Choroid plexus epithelial cell (primary cell): ENCODE results near the gene CIDEA.

Experiments used
- DNase-seq: peaks from one replicate; pipeline ENCODE4 v3.0.0-alpha.2; 2010; ENCODE audit warnings: low read depth
- H3K4me3 ChIP-seq: 2 replicates; pipeline ENCODE4 v1.5.1; 2011; ENCODE audit warnings: low read depth, mild to moderate bottlenecking, control low read depth, low read length, moderate library complexity
- TF ChIP-seq, protein P1 (sequence below): conservative IDR thresholded peaks from 2 replicates; pipeline ENCODE4 v1.5.1; 2011; ENCODE audit warnings: low read depth, mild to moderate bottlenecking, control low read depth, inconsistent platforms, low read length, moderate library complexity

The CIDEA gene

DNA sequence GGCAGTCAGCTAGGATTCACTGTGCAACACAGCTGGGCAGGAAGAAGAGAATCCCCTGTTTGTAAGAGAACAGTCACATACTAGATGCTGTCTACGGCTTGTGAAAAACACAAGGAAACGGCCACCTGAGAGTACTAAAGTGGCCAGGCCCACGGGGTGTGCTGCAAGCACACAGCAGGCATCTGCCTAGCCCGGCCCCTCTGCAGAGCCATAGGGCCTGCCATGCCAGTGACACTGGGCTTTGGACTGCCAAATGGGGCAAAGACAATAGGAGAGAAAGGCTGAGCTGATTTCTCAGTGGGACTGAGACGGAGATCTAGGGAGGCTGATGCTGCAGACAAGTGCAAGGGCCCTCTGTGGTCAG, 64.2 kb downstream of the CIDEA start:
- TF ChIP-seq, protein P1, sequence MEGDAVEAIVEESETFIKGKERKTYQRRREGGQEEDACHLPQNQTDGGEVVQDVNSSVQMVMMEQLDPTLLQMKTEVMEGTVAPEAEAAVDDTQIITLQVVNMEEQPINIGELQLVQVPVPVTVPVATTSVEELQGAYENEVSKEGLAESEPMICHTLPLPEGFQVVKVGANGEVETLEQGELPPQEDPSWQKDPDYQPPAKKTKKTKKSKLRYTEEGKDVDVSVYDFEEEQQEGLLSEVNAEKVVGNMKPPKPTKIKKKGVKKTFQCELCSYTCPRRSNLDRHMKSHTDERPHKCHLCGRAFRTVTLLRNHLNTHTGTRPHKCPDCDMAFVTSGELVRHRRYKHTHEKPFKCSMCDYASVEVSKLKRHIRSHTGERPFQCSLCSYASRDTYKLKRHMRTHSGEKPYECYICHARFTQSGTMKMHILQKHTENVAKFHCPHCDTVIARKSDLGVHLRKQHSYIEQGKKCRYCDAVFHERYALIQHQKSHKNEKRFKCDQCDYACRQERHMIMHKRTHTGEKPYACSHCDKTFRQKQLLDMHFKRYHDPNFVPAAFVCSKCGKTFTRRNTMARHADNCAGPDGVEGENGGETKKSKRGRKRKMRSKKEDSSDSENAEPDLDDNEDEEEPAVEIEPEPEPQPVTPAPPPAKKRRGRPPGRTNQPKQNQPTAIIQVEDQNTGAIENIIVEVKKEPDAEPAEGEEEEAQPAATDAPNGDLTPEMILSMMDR: no peak
- no peak for DNase-seq
- H3K4me3 ChIP-seq: no peak overlapping the region

DNA sequence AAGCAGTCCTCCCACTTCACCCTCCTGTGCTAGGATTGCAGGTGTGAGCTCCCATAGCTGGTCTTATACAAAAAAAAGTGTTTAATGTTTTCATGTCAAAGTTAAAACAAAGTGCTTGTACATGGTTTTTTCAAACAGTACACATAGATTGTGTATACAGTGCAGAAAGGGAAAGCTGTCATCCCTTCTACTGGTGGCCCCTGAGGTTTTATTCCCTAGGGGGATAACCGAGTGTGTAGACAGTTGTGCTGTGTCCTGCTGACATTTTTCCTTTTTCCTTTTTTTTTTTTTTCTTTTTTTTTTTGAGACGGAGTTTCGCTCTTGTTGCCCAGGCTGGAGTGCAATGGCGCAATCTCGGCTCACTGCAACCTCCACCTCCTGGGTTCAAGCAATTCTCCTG, 64.7 kb downstream of the CIDEA start:
- no peak for DNase-seq
- TF ChIP-seq, protein P1: no peak
- no peak overlapping the region for H3K4me3 ChIP-seq

DNA sequence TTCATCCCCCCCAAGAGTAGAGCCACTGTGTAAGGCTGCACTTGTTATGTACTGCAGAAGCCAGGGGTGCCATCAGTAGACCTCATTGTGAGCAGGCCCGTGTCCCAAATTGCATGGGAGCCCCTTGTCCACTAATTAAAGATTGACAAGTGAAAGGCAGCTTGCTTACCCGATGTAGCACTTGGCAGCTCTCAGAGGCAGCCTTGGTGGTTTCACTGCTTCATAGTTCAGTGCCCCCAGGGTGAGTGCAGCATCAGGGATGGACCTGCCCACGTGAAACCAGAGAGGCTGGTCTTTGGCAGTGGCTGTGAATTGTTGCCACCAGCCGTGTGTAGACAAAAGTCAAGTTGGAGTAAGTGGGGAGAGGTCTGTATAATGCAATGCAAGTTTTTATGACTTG, 67.2 kb downstream of the CIDEA start:
- DNase-seq: no peak
- TF ChIP-seq, protein P1: no peak
- H3K4me3 ChIP-seq: no peak overlapping the region

DNA sequence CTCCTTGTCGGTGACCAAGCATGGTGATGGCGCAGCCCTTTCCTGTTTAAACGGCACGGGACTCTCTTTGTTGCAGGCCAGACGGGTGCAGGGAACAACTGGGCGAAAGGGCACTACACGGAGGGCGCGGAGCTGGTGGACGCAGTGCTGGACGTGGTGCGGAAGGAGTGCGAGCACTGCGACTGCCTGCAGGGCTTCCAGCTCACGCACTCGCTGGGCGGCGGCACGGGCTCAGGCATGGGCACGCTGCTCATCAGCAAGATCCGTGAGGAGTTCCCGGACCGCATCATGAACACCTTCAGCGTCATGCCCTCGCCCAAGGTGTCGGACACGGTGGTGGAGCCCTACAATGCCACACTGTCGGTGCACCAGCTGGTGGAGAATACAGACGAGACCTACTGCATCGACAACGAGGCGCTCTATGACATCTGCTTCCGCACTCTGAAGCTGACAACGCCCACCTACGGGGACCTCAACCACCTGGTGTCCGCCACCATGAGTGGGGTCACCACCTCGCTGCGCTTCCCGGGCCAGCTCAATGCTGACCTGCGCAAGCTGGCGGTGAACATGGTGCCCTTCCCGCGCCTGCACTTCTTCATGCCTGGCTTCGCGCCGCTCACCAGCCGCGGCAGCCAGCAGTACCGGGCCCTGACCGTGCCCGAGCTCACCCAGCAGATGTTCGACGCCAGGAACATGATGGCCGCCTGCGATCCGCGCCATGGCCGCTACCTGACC, 71.0 kb downstream of the CIDEA start:
- TF ChIP-seq, protein P1: no peak
- H3K4me3 ChIP-seq: no peak overlapping the region
- no peak for DNase-seq

DNA sequence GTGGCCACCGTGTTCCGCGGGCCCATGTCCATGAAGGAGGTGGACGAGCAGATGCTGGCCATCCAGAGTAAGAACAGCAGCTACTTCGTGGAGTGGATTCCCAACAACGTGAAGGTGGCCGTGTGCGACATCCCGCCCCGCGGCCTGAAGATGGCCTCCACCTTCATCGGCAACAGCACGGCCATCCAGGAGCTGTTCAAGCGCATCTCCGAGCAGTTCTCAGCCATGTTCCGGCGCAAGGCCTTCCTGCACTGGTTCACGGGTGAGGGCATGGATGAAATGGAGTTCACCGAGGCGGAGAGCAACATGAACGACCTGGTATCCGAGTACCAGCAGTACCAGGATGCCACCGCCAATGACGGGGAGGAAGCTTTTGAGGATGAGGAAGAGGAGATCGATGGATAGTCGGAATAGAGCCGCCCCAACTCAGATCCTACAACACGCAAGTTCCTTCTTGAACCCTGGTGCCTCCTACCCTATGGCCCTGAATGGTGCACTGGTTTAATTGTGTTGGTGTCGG, 71.6 kb downstream of the CIDEA start:
- no peak overlapping the region for H3K4me3 ChIP-seq
- TF ChIP-seq, protein P1: no peak
- DNase-seq: no peak

DNA sequence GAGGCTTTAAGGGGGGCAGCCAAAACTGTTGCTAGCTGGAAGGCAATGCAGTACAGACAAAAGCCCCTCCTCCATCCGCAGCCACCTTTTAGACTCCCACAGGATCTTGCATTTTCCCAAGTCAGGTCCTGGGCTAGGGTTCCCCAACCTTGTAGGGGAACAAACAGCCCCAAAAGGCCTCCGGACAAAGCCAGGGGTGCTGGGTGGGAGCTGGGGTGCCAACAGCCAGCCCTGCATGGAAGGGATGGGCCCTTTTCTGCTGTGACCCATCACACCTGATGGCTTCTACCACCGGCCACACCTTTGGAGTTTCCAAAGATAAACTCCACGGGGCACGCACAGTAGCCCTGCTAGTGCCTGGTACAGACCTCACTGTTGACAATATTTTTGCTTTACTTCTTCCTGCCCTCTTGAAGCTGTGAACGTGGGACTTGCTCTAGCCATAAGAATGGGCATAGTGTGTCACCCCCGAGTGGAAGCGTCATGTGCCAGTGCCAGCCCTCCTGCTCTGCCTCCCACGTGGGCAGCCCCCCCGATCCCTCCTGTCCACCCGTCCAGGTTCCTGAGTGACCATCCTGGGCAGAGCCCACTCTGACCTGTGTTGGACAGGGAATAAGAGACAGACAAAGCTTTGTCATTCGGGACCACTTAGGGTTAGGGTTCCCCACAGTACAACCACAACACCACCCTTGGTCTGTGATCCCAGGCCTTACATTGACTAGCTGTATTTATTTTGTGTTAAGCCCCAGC, 72.7 kb downstream of the CIDEA start:
- H3K4me3 ChIP-seq: no peak overlapping the region
- TF ChIP-seq, protein P1: no peak
- no peak for DNase-seq
